NCI-H1694 treated with DMSO at 0.1 percent for 48 hours (cell line): Measurements from ENCODE around the gene MORN1.

Source experiments
- DNase-seq: peaks from one replicate; lab custom pipeline; 2025; lab: John Stamatoyannopoulos, UW

Gene MORN1

GRCh38 chr1:2290171-2290578 lies 101.2 kb downstream of the MORN1 start:
- DNase-seq = no peak

- no peak for DNase-seq
Observed at GRCh38 chr1:2289607-2290006, 101.7 kb downstream of the MORN1 start.

- no peak for DNase-seq
Observed at GRCh38 chr1:2288816-2289536, 102.4 kb downstream of the MORN1 start.

- DNase-seq = no peak
Observed at GRCh38 chr1:2288311-2288710, 103.0 kb downstream of the MORN1 start.

- DNase-seq = no peak
Observed at GRCh38 chr1:2287649-2288048, 103.7 kb downstream of the MORN1 start.

GRCh38 chr1:2286923-2287322 lies 104.4 kb downstream of the MORN1 start:
- no peak for DNase-seq

GRCh38 chr1:2284932-2285331 lies 106.4 kb downstream of the MORN1 start:
- no peak for DNase-seq

- no peak for DNase-seq
Observed at GRCh38 chr1:2283991-2284895, 107.1 kb downstream of the MORN1 start.

- no peak for DNase-seq
Observed at GRCh38 chr1:2283371-2283990, 107.9 kb downstream of the MORN1 start.

- no peak for DNase-seq
Observed at GRCh38 chr1:2282556-2283270, 108.6 kb downstream of the MORN1 start.

GRCh38 chr1:2279817-2280216 lies 111.5 kb downstream of the MORN1 start:
- no peak for DNase-seq

GRCh38 chr1:2279210-2279639 lies 112.1 kb downstream of the MORN1 start:
- no peak for DNase-seq

- no peak for DNase-seq
Observed at GRCh38 chr1:2278591-2279209, 112.7 kb downstream of the MORN1 start.

- no peak for DNase-seq
Observed at GRCh38 chr1:2277741-2278488, 113.4 kb downstream of the MORN1 start.

GRCh38 chr1:2276803-2277580 lies 114.4 kb downstream of the MORN1 start:
- no peak for DNase-seq

GRCh38 chr1:2275796-2276536 lies 115.4 kb downstream of the MORN1 start:
- no peak for DNase-seq

GRCh38 chr1:2274929-2275475 lies 116.4 kb downstream of the MORN1 start:
- no peak for DNase-seq

- no peak for DNase-seq
Observed at GRCh38 chr1:2274231-2274928, 117.0 kb downstream of the MORN1 start.
